ENCODE results near the gene CDC20.
"Not testable (repeated sequence)": the region's sequence is repeated elsewhere in the genome, so short reads cannot be mapped to it uniquely, and the experiment has no call there.

CDC20 gene

GRCh38 chr1:43358121-43358745, 548 bp upstream of the CDC20 start:
- DNase-seq, result peak; percentile 70

- no peak for DNase-seq
These were observed 915 bp downstream of the CDC20 start for GRCh38 chr1:43359696-43360095.

GRCh38 chr1:43360616-43361015, 1.8 kb downstream of the CDC20 start:
- DNase-seq, result no peak

GRCh38 chr1:43363283-43363934, 4.6 kb downstream of the CDC20 start:
- DNase-seq, result no peak

GRCh38 chr1:43363935-43364525, 5.2 kb downstream of the CDC20 start:
- DNase-seq, result no peak

GRCh38 chr1:43365678-43366077, 6.9 kb downstream of the CDC20 start:
- no peak for DNase-seq

- DNase-seq, result no peak
These were observed 7.4 kb downstream of the CDC20 start for GRCh38 chr1:43366179-43366578.

GRCh38 chr1:43366601-43367025, 7.8 kb downstream of the CDC20 start:
- DNase-seq, result no peak

- peak; percentile 95 for DNase-seq
These were observed 8.5 kb downstream of the CDC20 start for GRCh38 chr1:43367026-43367903.

- peak; percentile 87 for DNase-seq
These were observed 9.3 kb downstream of the CDC20 start, which contains the start of gene ELOVL1 for GRCh38 chr1:43367904-43368645. ELOVL1 (minus strand) TSS chr1:43368011; CDS start chr1:43365609, 2,402 bp downstream.

GRCh38 chr1:43368646-43369020, 9.9 kb downstream of the CDC20 start:
- DNase-seq, result no peak

- not testable (repeated sequence) for DNase-seq
These were observed 11.0 kb downstream of the CDC20 start for GRCh38 chr1:43369779-43370178.

GRCh38 chr1:43370564-43370963, 11.8 kb downstream of the CDC20 start:
- no peak for DNase-seq

GRCh38 chr1:43372172-43372571, 13.4 kb downstream of the CDC20 start:
- no peak for DNase-seq

- no peak for DNase-seq
These were observed 14.5 kb downstream of the CDC20 start for GRCh38 chr1:43373066-43373940.

- no peak for DNase-seq
These were observed 18.0 kb downstream of the CDC20 start for GRCh38 chr1:43376723-43377235.

- no peak for DNase-seq
These were observed 19.1 kb downstream of the CDC20 start for GRCh38 chr1:43377831-43378230.

GRCh38 chr1:43379476-43379875, 20.7 kb downstream of the CDC20 start:
- DNase-seq, result no peak

GRCh38 chr1:43381612-43382011, 22.8 kb downstream of the CDC20 start:
- no peak for DNase-seq

- DNase-seq, result no peak
These were observed 23.4 kb downstream of the CDC20 start for GRCh38 chr1:43382027-43382779.

GRCh38 chr1:43383449-43383848, 24.7 kb downstream of the CDC20 start:
- no peak for DNase-seq
